DMS114 treated with DMSO at 0.1 percent for 48 hours (cell line): ENCODE results near the gene ASAP3.
"Not testable (repeated sequence)": the region's sequence is repeated elsewhere in the genome, so short reads cannot be mapped to it uniquely, and the experiment has no call there.

ENCODE experiments used
- DNase-seq: peaks from one replicate; lab custom pipeline; 2025; ENCODE audit not compliant: unreplicated experiment; lab: John Stamatoyannopoulos, UW

Gene ASAP3

DNA sequence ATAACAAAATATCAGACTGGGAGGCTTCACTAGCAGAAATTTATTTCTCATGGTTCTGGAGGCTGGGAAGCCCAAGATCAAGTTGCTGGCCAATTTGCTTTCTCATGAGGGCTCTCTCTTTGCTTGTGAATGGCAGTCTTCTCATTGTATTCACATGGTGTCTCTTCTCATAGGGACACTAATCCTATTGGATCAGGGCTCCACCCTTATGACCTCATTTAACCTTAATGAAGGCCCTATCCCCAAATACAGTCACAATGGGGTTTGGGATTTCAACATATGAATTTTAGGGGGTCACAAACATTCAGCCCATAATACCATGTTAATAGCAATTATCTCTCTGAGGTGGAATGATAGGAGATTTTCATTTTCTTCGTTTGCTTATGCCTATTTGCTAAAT is 84.8 kb downstream of the ASAP3 start:
- DNase-seq = no peak

DNA sequence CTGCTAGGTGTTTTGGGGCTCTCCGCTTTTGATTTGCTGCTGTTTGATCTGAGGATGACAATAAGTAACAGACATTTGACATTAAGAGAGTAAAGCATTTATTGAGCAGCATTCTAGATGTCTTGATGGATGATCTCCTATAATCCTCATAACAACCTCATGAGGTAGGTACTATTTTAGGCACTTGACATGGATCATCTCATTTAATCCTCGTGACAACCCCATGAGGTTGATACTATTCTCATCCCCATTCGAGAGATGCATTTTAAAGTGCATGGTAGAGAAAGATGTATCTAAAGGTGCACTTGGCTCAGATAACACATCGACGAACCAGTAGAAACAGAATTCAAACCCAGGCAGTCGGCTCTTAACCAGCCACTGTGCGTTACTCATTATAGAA is 86.1 kb downstream of the ASAP3 start:
- DNase-seq = no peak

DNA sequence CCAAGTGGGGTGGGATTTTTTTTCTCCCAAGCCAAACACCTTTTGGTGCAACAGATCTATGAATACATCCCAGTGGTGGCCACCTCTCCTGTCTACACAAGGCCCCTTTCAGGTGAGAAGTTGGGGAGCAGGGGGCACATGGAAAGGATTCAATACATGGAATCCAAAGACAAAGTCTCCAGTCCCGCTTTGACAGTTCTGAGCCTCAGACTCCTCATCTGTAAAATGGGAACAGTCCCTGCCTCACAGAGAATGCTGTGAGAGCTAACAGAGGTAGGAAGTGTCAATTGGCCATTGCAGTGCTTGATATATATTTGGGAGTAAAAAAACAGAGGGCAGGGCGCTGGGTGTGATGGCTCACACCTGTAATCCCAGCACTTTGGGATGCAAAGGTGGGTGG is 87.6 kb downstream of the ASAP3 start:
- DNase-seq = no peak

DNA sequence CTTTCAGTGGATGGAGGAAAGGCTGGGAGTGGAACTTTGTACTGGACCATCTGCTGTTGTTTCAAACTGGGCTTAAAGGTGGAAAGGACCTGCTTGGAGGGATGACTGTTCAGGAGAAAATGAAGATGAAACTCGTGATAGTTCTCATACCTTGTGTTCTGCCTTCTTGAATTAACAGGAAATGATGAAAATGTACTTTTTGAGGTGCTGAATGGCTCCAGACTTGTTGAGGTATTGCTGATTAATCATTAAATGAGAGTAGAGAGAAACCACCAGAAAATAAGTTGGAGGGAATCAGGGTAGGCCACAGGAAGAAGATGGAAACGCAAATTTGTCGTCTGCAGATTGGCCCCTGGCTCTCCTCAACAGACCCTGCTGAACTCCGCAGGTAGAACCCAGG is 88.1 kb downstream of the ASAP3 start:
- DNase-seq = no peak

DNA sequence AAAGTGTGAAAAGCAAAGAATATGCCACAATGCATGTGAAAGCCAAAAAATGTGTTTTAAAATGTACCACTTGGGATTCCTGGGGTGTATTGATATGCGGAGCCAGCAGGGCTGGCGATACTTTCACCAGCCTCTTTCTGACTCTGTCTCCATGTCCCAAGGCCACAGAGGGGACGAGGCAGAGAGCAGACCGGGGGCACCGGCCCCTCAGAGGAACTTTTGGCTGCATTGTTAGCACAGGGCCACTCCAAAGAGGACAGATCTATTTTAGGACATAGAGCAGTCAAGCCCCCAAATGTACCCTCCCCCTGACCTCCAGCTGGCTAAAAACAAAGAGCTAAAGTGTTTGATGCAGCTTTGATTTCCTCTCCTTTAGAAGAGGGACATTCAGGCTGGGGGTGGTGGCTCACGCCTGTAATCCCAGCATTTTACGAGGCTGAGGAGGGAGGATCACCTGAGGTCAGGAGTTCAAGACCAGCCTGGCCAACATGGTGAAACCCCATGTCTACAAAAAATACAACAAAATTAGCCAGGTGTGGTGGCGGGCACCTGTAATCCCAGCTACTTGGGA is 88.7 kb downstream of the ASAP3 start:
- no peak for DNase-seq

DNA sequence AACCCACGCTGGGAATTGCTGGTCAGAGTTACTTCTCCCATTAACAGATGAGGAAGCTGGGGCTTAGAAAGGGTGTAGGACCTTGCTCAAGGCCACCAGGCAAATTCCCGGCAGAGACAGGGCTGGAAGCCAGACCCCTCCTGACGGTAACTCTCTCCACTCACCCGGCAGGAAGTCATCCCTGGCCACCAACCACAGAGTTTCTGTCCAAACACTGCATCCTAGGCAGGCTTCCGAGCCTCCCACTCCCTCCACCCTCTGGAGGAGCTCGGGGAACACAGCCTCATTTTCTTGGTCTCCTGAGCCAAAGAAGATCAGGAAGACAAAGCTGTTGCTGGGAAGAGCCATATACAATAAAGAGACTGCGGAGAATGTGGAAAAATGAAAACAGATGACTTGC is 89.3 kb downstream of the ASAP3 start:
- no peak for DNase-seq

DNA sequence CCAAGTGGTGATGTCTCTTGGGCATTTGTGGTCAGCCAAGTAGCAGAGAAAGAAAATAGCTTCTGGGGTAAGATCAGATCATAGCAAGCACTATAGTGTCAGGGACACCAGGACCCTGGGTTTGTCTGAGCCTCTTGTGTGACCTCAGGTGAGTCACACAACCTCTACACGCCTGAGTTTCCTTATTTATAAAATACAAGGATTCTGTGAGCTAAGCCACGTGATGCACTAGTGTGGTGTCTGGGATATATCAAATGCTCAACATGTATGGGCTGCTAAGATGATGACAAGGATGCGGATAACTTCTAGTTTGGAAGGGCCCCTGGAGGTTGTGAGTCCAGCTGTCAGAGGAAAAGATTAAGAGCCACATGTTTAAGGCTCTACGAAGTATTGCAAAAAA is 89.8 kb downstream of the ASAP3 start:
- no peak for DNase-seq

DNA sequence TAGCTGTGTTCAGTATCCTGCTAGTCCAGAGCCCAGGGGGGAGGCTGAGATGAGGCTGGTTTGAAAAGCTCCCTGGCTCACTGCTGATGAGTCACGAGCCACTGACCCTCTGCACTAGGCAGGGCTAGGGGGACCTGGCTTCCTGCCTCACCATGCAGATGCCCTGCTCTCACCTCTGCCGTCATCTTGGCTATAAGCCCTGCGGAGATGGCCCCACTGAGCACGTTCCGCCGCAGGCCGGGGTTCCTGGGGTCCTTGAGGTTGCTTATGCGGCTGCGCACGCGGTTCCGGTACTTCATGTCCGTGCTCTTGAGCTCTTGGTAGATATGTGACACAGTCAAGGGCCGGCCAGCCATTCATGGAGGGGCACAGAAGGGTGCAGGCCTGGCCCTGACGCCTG is 90.3 kb downstream of the ASAP3 start:
- DNase-seq = no peak

DNA sequence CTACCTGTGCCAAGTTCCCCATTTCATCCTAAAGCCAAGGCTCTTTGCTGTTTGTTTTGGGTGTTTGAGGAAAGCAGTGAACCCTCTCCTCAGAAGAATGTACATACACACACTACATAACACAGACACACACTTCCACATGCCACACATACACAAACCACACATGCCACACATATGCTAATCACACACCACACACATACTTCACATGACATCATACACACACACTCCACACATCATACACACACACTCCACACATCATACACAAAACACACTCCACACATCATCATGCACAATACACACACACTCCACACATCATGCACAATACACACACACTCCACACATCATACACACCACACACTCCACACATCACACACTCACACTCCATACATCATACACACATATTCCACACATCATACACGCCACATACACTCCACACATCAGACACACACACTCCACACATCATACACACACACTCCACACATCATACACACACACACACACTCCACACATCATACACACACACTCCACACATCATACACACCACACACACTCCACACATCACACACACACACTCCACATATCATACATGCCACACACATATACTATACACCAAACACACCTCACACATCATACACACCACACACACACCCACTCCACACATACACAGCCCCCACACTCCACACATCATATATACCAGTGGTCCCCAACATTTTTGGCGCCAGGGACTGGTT is 91.7 kb downstream of the ASAP3 start:
- peak; percentile 44 for DNase-seq

DNA sequence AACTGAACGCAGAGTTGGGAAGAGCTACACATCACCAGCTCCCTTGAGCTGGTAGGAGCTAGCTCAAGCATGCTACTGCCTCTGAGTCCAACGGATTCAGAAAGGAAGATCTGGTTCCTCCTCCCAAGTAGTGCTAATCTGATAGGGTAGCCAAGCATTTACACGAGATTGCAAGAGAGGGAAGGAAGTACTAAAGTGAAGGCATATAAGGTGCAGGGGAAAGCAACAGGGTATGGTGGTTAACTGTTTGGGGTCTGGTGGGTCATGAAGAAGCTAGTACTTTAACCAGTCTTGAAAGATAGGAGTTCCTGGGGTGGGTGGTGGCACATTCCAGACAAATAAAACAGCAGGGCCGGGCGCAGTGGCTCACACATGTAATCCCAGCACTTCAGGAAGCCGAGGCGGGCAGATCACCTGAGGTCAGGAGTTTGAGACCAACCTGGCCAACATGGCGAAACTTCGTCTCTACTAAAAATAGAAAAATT is 94.1 kb downstream of the ASAP3 start:
- DNase-seq = no peak

DNA sequence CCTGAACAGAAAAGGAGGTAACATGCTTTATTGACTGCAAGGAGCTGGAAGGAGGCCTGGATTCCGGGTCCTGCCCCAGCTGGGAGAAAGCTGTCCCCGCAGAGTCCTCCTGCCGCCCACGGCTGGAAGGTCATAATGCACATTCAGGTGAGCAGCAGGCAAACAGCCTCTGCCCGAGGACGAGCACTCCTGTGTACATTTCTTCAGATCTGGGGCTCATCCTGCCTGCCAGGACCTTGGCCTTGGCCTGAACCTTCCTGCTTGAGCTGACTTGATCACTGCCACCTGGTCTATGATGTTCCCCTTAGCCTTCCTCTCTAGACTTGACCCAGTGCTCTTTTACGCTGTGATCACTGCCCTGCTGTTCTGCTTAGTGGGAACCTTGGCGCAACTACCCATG is 96.5 kb downstream of the ASAP3 start:
- DNase-seq = no peak

DNA sequence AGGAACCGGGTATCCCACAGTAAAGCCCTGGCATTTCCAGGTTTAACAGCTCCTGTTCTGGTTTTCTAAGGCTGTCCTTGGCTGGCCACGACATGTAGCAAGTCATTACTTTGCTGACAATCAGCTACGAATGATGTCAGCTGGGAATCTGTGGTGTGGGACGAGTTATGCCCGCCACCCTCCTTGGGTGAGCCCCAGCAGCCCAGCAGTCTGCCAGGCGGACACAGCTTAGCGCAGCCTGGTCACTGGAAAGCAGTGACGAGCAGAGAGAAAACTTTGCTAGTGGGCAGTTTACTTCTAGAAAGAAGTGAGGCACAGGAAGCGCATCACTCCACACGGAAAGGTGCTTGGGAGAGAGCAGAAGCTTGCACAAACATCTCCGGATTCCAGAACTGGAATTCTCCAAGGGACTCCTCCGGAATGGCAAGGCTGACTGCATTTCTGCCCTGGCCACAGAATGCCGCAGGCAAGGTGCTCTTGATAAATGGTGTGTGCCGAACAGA is 98.8 kb downstream of the ASAP3 start:
- DNase-seq = no peak

DNA sequence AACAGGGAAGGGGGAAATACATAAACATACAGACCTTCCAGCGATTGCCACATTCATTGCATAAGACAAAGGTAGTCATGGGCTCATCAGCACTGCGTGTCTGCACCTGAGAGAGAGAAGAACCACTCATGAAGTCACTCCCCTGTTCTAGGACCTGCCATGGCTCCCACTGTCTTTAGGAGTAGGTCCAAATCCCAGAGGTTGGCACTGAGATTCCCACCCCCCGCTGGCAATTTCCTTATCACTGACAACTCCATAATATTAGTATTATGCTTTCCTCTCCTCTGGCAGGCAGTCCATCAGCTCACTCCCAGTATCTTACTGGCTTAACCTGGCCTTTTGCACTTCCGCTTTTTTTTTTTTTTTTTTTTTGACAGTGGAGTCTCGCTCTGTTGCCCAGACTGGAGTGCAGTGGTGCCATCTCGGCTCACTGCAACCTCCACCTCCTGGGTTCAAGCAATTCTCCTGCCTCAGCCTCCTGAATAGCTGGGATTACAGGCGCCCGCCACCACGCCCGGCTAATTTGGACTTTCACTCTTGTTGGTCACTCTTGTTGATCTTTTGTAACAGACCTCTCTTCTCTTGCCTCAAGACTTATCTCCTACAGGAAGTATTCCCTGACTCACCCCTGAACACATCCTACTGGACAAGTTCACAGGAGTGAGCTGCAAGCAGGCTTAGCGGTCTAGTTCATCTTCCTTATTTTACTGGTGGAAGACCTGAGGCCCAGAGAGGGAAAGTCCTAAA is 99.5 kb downstream of the ASAP3 start:
- no peak for DNase-seq

DNA sequence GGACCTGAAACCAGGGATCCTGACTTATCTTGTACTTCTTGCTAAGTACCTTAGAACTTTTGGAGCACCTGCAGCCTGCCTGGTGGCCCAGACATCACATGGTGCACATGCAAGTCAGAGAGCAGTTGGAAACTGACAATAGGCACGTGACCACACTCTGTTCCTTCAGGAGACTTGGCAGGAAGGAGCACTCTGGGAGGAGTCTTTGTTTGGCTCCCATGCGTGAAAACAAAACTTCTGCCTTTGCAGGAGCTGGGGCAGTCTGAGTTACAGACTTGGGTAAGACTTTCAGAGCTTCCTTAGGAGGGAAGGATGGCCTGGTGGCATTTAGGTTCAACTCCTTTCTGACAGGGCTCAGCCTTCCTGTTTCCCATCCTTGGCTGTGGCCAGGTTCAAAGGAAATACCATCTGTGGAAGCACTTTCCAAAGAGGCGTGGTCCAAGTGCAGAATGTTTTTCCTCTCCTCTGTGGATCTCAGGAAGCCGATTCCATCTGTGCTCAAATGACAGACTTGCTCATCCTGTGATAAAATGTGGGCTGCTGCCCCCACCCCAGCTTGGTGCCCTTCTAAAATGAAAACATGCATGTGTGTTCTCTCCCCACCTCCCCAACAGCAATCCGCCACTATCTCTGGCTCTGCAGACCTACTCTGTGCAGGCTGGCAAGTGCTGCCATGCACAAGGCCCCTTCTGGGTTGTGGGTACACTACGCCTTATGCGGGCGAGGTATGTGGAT is 100.2 kb downstream of the ASAP3 start:
- DNase-seq = no peak

DNA sequence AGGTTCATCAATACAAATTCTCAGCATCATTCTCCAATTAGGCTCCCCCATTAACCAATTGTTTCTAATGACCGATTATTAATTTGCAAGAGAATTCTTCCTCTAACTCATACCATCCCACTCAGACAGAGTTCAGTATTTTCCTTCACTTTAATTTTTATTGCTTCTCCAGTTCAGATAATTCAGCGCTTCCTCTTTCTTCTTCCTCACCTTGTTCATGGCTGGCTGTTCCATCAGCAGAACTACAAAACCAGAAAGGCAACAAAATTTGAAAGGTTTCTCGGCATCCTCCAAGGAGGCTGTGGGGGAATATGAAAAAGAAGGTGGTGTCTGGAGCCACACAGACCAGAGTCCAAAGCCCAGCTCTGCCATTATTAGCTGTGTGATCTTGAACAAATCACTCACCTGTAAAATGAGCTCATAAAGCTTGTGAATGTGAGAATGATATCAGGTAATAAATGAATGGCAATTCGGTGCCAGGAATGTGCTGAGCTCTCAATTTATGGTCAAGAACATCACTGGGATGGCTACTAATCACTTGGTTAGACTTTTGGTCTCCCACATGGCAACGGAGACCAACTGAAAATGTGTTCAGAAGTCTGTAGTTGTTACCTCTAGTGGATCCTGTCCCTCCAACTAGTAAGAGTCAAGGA is 102.6 kb downstream of the ASAP3 start:
- no peak for DNase-seq

DNA sequence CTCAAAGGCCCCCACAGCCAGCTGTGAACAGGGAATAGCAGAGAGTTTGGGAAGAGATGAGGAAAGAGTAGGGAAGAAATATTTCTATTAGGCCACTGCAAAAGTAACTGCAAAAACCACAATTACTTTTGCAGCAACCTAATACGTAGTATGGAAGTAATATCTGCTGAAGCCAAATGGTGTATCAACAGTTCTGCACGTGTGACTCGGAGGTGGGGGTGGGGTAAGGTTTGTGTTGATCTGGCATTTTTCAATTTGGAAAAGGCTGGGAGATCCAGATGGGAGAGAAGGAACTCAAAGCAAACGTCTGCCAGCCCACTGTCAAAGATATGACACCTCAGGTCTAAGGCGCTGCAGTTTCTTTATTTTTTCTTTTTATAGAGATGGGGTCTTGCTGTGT is 103.3 kb downstream of the ASAP3 start:
- DNase-seq = no peak

DNA sequence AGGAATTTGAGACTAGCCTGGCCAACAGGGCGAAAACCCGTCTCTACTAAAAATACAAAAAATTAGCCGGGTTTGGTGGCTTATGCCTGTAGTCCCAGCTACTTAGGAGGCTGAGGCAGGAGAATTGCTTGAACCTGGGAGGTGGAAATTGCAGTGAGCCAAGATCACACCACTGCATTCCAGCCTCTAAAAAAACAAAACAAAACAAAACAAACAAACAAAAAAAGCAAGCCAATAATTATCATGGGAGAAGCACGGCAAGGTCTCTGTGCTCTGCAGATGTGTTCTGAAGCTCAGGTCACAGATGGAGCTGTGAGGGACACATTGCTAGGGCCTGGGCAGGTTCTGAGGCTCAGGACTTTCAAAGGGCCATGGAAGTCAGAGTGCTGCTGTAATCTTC is 103.7 kb downstream of the ASAP3 start:
- not testable (repeated sequence) for DNase-seq
